ENCODE results near the gene LSAMP.
"Not testable (repeated sequence)": the region's sequence is repeated elsewhere in the genome, so short reads cannot be mapped to it uniquely, and the experiment has no call there.

The LSAMP gene

DNA sequence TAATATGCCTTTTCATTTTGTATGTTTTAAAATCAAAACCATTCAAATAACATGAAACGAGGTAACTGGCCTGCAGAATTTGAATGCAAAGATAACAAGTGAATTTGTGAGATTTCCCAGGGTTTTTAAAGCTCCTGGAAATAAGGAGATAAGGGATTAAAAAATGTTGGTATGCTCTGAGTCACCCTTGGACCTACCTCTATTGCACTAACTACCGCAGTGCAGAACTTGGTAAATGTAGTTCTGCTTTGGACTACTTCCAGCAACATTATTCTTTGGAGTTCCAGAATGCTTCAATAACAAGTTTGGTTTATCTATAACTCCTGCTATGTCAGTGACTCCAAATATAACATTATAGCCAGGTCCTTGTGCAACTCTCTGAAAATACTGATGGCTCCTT lies 620.2 kb downstream of the LSAMP start:
- DNase-seq: no peak

DNA sequence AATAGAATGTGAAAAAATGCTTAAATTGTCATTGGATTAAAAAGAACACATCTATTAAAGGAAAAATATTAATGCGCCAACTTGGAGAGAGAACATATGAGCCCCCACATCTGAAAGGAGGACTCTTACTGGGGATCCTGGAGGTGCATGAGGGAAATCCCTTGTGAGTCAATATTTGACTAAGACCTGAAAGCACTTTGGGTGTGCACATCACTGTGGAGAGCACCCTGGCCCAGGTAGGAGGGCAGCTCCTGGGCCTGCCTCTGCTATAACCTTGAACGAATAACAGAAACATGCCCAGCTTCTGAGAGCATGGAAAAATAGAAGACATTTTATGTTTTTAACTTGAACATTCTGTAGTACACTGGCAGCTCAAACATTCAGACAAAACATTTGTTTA lies 622.2 kb downstream of the LSAMP start:
- no peak for DNase-seq

DNA sequence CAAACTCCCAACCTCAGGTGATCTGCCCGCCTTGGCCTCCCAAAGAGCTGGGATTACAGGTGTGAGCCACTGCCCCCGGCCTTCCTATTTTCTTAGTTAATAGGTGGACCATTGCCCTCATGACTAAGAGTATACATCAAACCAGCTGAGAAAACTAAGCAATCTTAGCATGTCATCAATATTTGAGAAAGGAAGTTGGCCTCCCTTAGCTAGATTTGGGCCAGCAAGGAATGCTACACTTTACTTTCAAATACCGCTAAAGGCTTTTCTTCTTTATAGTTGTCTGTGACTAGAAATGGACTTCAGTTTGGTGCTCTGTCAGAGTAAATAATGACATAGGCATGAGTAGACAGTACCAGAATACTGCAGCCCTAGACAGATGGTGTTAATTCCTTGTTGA lies 622.7 kb downstream of the LSAMP start:
- no peak for DNase-seq

DNA sequence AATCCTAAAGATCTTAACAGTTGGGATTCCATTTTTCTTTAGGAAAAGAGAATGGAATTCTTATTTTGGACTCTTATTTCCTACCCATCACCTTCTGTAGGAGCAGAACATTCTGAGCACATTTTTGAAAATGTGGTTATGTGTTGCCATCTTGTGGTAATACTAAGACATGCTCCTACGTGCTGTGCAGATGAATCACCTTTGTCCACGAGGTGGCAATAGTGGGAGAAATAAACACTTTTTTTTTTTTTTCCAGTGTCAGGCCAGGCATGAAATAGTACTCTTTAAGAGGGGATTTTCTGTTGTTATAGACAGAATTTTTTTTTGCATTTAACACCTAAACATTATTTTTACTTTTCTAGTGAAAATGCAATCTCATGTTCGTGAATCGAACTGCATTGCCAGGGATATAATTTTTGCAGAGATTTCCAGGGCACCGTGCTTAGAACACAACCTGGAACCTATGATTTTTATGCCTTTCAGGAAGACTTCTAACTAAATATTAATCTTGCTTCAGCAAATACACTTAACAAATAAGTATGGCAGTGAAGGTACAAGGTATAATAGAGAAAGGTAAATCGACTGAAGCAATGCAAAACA lies 625.4 kb downstream of the LSAMP start:
- DNase-seq: peak; percentile 83

DNA sequence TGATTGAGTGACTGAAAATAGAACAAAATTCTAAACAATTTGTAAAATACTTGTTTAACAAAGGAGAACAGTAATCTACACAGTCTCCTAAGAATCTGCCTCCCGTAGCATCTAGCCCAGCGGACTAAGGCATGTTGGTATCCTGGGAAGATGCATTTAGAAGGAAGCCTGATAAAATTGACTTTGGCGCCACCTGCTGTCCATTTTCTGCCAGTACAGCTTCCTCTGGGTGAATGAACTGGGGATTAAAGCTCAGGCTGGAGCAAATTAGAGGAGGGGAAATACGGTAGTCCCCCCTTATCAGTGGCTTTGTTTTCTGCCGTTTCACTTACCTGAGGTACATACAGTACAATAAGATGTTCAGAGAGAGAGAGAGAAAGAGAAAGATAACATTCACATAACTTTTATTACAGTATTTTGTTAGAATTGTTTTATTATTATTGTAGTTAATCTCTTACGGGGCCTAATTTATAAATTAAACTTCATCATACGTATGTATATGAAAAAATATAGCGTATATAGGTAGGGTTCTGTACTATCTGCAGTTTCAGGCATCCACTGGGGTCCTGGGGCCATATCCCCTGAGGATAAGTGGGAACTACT lies 630.4 kb downstream of the LSAMP start:
- peak; percentile 61 for DNase-seq

DNA sequence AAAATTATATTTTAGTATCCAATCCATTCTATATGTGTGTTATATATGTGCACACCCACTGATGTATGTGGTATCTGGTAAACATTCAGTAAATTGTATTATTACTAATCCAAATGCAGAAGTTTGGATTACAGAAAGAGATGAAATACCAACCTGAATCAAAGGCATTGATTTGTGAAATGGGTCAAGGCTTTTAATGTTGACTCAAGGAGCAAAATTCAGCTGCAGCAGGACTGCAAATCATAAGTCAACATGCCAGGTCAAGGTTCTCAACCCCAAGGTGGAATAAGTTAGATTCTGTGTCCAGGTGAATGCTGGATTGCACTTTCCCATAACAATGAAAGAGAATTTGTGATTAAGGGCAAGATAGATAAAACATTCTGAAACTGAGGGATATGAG lies 631.3 kb downstream of the LSAMP start:
- DNase-seq: no peak

DNA sequence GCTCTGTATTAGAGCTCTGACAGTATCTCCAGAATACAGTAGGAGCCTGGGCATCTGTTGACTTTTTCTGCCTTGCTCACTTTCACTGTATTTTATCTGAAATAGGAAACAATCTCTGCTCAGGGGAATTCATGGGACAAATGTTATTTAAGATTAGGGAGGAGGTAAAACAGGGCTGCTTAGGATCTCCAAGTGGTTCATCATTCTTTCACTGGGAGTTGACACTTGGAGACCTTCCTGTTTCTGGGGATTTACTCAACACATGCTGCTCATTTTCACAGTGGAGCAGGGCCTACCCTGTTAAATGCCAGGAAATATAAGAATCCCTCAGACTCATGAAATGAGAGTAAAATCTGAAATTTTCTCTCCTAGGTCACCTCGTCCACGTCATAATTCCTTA lies 636.5 kb downstream of the LSAMP start:
- no peak for DNase-seq

DNA sequence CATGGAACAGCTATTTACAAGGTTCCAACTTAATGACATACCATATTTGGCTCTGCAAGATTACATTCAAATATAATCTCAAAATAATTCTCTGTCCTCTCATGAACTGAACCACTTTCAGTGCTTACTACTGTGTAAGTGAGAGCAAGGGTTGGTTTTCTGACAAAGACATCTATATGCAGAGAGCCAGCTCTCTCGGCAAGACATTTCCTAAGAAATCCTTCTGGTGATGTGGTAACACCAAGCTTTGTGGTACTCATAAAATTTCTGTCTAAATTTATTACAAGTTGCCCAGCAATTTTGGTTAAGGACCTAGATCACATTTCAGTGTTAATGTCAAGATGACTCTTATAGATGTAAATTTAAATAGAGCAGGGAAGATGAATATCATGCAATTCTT lies 637.0 kb downstream of the LSAMP start:
- no peak for DNase-seq

DNA sequence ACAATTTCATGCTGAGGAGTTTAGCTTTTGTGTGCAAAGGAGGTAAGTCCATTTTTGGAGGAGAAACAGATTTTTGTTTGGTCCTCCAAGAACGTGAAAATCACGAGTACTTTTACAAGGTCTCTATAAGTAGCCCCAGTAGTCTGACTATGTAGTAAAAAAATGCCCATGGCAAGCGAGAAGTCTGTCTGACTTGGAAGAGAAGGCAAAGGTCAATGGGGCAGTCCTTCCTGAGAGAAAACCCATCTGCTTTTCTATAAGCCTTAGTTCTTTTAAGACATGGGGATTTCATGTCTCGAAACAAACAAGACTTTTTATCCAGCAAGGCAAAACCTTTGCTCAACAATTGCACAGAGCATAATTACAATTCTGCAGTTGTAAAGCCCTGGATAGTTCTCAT lies 638.8 kb downstream of the LSAMP start:
- no peak for DNase-seq

DNA sequence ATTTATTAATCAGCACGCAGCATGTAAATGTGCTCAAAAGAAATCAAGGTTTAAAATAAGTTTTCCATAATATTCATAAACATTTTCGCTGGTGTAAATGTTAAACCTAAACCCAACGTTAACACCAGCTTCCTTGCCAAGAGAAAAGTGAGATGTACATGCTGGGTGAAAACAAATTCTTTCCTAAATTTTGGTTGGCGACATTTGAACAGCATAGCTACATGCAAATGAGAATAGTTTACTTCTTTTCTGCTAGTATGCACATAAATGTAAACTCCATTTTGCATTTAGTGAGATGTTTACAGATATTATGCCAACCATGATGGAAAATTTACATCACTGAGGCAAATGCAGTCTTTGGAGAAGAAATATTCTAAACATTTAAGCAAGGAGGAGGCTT lies 639.8 kb downstream of the LSAMP start:
- no peak for DNase-seq

DNA sequence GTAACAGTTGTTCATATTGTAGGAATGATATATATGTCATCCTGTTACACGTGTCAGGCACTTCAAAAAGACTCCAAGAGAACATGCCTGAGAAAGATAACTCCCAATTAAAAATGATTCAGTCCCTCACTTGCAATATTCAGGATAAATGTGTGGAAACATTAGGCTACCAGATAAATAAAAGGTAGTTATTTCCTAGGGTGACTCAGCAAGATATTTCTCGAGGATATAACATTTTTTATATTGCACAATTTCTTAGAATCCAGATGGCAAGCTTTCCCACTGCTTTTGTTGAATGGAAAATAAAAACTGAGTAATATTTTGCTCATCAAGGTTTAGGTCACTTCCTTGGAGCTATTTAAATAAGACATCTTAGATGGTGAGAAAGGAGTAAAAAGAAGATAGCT lies 640.6 kb downstream of the LSAMP start:
- no peak for DNase-seq

DNA sequence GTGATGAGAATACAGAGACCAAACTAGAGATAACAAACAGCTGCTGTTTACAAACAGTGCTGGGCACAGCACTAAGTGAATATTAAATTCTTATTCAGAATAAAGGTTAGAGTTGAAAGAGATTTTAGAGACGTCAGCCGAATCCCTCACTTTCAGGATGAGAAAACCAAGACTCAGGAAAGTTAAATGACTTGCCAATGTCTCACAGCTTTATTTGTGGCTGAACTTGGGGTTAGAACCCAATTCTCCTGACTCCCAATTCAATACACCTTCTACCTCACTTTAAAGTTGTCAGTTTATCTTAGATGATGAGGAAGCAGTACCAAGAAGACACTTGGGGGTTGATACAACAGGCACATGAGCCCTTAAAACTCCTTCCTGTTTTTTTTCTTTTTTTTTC lies 641.1 kb downstream of the LSAMP start:
- DNase-seq: no peak

DNA sequence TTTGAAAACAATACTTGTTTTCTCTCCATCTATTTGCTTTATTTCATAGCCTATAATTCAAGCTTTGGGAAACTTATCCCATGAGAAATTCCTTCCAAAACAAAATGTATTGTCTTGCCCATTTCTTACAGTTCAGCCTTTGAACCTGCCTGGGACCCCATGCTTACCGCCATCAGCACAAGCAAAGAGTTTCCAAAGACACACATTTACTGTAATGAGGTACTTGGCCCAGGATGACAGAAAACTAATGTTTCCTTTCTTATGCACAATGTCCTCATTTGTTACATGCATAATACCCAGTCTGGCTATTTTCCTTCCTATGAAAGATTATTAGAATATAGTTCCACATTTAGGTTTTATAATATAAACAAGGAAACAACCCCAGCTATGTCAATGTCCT lies 641.6 kb downstream of the LSAMP start:
- no peak for DNase-seq

DNA sequence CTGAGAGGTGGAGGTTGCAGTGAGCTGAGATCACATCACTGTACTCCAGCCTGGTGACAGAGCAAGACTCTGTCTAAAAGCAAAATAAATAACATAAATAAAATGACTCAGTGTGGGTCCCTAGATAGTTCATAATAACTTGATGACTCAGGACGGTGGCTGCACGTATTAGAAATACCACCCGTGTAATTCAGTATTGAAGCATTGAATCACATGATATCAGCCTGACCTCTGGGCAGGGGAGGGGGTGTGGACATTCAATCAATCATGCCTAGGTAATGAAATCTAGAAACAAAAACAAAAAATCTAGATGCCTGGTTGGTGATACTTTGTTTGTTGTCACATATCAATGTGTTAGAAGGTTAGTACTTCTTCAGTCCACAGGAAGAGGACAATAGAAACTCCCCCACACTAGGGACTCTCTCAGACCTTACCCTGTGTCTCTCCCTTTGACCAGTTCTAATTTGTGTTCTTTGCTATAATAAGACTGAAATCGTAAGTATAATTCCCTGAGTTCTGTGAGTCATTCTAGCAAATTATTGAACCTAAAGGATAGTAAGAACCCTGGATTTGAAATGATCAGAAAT lies 644.7 kb downstream of the LSAMP start:
- no peak for DNase-seq

DNA sequence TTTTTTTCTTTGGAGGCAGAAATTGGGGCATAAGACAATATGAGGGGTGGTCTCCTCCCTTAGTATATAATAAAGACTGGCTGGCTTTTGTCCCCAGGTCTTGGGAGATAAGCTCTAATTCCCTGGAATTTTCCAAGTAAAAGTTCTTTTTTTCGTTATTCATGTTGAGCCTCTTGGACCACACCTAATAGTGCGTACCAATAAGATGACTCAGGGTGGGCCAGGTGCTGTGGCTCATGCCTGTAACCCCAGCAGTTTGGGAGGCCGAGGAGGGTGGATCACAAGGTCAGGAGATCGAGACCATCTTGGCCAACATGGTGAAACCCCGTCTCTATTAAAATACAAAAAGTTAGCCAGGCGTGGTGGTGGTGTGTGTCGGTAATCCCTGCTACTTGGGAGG lies 645.2 kb downstream of the LSAMP start:
- not testable (repeated sequence) for DNase-seq

DNA sequence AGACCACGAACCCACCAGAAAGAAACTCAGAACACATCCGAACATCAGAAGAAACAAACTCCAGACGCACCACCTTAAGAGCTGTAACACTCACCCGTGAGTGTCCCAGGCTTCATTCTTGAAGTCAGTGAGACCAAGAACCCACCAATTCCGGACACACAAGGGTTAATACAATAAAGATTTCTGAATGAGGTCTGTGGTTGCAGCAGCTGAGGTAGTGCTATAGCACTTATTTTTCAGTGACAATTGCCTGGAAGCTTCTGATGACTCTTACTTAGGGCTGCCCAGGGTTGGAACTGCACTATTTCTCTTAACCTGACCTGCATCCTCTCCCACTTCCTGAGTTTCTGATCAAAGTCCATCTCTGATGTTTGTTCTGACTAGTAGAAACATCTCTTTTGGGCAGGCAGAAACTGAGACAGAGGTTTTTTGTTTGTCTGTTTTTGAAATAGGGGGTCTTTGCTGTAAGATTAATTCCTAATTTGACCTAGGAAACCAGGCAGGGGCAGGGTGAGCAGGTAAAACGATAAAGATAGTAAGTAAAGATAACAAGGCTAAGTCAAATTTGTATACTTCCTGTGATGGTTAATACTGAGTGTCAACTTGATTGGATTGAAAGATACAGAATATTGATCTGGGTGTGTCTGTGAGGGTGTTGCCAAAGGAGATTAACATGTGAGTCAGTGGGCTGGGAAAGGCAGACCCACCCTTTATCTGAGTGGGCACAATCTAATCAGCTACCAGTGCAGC lies 652.9 kb downstream of the LSAMP start:
- DNase-seq: no peak

DNA sequence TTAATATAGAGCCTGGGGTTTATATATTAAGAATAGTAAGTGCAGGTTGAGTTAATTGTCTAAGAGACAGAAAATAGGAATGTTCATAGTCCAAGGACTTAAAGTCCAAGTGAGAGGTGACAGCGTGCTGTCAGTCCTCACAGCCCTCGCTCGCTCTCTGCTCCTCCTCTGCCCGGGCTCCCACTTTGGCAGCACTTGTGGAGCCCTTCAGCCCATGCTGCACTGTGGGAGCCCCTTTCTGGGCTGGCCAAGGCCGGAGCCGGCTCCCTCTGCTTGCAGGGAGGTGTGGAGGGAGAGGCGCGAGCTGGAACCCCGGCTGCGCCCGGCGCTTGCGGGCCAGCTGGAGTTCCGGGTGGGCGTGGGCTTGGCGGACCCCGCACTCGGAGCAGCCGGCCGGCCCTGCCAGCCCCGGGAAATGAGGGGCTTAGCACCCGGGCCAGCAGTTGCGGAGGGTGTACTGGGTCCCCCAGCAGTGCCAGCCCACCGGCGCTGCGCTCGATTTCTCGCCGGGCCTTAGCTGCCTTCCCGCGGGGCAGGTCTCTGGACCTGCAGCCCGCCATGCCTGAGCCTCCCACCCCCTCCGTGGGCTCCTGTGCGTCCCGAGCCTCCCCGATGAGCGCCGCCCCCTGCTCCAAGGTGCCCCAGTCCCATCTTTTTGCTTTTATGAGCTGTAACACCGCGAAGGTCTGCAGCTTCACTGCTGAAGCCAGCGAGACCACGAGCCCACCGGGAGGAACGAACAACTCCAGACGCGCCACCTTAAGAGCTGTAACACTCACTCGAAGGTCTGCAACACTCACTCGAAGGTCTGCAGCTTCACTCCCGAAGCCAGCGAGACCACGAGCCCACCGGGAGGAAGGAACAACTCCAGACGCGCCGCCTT lies 653.8 kb downstream of the LSAMP start:
- DNase-seq: not testable (repeated sequence)

DNA sequence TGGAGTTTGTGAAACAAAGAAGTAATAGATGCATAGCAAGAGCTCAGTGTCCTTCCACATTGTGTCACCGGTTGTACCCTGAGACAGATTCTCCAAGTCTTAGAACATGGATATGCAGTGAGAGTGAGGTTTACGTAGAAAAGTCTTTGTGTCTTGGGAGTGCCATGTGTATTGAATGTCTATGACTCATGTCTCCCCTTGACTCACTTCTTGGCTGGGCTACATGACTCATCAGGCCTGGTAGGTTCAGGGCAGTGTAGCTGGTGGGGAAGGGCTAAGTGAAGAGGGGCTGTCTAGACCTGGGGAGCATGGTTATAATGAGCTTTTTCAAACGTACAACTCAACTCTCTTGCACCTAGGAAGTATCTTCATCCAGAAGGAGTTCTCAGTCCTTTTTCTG lies 654.5 kb downstream of the LSAMP start:
- DNase-seq: no peak

DNA sequence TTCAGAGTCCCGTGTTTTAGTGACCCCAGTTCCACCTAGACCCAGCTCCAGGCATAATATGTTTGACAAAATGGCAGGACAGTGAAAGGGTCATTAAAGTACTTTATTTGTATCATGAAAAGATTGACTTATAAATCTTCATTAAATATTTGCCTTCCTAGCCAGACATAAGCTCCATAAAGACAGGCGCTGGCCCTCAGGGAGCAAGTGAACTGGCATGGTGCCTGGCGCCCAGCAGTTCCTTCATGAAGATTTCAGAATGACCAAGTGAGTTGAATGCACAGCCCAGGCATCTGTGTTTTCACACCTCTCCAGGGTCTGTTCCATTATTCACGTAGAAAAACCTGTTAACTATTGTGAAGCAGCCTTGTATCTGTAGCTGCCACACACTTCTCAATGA lies 655.8 kb downstream of the LSAMP start:
- no peak for DNase-seq

DNA sequence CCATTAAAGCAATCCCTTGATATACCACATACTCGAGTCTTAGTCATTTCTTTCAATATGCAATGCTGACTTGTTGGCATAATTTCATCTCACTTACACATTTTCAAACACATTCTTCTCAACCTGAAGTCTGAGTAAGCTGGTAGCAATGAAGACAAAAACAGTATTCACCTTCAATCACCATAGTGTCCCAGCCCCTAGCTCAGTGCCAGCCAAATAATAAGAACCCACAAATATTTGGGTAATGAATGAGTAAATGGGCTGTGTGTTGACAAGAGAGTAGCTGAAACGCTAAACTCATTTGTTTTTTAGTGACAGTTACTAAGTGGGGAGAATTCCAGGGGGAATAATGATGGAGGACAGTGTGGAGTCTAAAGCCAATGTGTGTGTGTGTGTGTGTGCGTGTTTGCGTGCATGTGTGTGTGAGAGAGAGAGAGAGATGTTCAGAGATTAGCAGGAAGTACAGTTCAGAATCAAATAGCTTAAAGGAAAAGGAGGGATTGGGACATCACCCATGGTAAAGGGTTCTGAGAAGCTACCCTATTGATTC lies 656.3 kb downstream of the LSAMP start:
- DNase-seq: no peak

DNA sequence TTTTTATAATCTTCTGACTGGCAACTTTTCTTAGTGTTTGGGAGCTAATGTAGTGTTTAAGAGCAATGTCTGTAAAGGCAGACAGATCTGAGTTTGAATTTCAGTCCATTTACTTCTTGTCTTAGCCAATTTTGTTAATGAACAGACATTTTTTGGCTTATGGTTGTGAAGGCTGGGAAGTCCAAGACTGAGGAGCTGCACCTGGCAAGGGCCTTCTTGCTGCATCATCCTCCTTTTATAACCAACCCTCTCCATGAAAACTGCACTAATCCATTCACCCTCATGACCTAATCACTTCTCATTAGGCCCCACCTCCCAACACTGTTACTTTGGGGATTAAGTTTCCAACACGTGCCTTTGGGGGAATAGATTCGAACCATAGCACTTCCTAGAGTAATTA lies 657.5 kb downstream of the LSAMP start:
- no peak for DNase-seq

DNA sequence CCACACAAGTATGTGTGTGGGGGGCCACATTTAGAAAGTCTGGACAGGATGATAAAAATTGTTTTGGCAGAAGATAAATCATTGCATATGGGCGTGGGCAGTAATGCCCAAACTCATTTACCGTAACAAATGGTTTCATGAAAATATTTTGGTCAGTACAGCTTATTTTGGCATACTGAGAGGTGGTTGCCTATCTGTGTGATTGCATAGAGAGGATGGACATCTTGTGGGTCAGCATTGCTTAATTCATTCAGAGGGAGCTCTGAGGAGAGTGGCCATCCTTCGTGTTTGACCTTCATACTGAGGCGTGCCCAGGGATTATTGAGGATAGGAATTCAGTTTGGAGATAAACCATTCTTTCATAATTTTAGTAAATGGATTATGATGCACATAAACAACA lies 659.5 kb downstream of the LSAMP start:
- no peak for DNase-seq
